ENCODE measurements around the gene KRT33B.

The KRT33B gene

DNA sequence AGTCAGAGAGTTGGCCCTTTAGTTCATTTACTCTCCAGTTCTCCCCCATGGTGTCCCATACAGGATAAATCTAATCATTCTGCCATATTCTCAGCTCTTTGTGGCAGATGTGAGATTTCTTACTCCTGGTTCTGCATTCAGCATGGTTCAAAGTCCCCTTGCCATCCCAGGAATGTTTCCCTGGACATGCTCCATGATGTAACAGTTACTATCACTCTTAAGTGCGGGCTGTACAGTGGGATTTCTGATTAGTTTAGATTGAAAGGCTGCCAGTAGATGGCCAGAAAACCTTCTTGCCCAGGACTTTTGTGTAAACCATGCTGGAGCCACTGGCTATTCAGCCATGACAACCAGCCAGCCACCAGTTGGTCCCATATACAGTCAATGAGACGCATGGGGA is 44.4 kb upstream of the KRT33B start:
- TF ChIP-seq, protein P1, sequence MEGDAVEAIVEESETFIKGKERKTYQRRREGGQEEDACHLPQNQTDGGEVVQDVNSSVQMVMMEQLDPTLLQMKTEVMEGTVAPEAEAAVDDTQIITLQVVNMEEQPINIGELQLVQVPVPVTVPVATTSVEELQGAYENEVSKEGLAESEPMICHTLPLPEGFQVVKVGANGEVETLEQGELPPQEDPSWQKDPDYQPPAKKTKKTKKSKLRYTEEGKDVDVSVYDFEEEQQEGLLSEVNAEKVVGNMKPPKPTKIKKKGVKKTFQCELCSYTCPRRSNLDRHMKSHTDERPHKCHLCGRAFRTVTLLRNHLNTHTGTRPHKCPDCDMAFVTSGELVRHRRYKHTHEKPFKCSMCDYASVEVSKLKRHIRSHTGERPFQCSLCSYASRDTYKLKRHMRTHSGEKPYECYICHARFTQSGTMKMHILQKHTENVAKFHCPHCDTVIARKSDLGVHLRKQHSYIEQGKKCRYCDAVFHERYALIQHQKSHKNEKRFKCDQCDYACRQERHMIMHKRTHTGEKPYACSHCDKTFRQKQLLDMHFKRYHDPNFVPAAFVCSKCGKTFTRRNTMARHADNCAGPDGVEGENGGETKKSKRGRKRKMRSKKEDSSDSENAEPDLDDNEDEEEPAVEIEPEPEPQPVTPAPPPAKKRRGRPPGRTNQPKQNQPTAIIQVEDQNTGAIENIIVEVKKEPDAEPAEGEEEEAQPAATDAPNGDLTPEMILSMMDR (IDR thresholded peaks at IDR 0.05; ENCODE audit: low read depth, low read length) = no peak
- DNase-seq (ENCODE audit: extremely low read depth, low read depth) = no peak

DNA sequence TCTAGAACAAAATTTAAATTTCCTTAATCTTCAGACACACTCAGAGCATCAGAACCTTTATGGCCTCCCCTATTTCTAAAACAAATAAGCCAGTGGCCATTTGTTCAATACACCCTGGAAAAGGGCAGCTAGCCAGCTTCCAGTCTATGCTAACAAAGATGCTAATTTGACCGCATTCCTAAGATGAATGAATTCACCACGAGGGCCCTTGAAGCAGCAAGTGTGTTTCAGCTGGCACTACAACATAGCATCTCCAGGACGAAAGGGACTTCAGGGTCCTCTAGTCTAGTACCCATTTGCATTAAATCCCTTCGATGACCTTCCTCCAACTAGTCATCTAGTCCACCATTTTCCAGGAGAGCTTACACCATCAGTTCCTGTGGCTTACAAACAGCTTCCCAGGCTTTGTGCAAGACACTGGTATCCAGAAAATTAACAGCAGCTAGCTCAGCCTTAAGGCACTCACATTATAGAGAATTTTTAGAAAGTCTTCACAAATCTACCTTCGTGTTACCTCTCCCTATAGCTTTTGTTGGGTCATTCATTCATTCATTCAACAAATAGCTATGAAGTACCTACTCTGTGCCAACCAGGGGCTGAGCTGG is 43.8 kb upstream of the KRT33B start:
- TF ChIP-seq, protein P1 (IDR thresholded peaks at IDR 0.05; ENCODE audit: low read depth, low read length) = no peak
- DNase-seq (ENCODE audit: extremely low read depth, low read depth) = no peak

DNA sequence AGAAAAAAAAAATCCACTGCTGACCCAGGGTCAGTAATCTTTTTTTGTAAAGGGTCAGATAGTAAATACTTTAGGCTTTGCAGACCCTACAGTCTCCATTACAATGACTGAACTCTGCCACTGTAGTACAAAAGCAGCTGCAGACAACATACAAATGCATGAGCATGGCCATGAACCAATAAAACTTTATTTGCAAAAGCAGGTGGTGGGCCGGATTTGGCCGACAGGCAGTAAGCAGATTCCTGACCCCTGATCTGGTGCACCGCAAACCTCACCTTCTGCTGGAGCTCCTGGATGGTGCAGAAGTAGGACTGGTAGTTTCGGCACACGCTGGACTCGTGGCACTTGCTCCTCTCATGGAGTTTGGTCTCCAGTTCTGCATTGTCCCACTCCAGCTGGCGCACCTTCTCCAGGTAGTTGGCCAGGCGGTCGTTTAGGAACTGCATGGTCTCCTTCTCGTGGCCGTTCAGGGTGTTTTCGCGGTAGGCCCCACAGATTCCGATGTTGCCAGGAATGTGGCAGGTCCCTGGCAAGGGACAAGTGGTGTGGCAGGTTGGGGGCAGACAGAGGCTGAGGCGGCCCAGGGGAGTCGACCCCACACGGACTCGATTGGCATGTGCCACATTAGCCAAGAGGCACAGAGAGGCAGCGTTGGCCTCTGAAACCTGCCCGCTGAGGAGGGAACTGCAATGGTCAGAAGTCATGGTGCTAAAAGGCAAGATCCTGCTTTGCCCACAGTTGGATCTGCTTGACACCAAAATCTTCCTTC is 41.6 kb upstream of the KRT33B start:
- DNase-seq (ENCODE audit: extremely low read depth, low read depth) = no peak
- TF ChIP-seq, protein P1 (IDR thresholded peaks at IDR 0.05; ENCODE audit: low read depth, low read length) = no peak

DNA sequence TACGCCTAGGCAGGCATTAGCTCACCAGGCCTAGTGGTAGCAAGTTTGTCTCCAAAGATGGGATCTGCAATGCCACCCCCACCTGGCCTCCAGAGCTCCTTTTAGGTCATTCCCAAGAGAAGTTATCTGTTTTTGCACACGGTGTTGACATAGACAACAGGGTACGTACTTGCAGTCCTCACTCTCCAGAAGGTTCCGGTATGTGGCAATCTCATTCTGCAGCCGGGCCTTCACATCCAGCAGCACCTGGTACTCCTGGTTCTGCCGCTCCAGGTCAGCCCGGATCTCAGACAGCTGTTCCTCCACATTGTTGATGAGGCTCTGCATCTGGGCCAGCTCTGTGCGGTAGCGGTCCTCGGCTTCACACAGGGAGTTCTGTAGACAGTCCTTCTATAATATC is 37.6 kb upstream of the KRT33B start:
- DNase-seq (ENCODE audit: extremely low read depth, low read depth) = no peak
- TF ChIP-seq, protein P1 (IDR thresholded peaks at IDR 0.05; ENCODE audit: low read depth, low read length) = no peak

DNA sequence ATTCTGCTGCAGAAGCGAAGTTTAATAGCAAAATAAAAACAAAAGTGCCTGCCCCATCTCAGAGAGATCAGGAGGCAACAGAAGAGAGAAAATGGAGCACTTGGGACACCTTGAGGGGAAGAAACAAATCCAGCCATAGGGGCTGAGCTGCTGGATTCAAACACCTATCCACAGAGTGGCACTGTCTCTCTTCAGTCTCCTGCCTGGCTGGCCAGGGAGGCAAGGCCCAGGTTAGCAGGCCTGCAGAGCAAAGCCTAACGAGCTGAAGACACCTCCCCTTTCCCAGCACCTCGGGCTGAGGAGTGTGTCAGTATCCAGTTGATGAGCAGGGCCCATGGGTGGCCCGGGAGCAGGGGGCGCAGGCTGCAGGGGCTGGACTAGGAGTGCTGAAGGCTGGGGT is 36.6 kb upstream of the KRT33B start:
- TF ChIP-seq, protein P1 (IDR thresholded peaks at IDR 0.05; ENCODE audit: low read depth, low read length) = no peak; the same call in 1 of the 2 replicates
- DNase-seq (ENCODE audit: extremely low read depth, low read depth) = no peak

DNA sequence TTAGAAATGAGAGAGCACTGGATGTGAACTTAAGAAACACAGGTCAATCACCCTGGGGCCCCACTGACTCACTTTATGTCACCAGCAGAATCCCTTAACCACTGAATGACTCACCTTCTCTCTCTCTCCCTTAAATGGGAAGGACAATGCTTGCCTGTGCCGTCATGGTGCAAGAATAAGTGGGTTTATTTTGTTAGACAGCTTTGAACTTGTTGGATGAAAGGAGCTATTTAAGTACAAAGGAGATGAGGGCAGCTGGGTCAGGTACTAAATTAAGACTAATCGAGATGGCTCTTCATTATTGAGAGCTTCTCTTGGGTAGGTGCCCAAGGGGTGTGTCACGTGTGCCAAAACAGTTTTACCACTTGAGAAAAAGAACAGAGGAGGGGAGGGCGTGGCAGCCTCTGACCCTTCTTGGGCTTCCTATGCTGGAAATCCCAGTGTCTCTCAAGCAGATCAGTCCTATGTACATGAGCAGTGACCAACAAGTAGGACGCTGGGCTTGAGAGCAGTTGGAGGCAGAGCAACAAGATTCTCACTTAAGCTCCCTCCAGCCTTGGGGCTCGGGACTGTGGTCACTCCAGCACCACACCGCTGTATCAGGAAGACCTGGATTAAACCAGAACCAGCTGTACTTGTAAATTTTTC is 34.5 kb upstream of the KRT33B start:
- TF ChIP-seq, protein P1 (IDR thresholded peaks at IDR 0.05; ENCODE audit: low read depth, low read length) = no peak
- DNase-seq (ENCODE audit: extremely low read depth, low read depth) = peak; percentile 83

Data from AG09319 (cell line).